ENCODE data around the gene FOCAD.
A peak's percentile ranks its signal among the peaks of the same experiment; 100 is the strongest.

The FOCAD gene

GRCh38 chr9:20683351-20684034 lies 566 bp upstream of the FOCAD start:
- TF ChIP-seq CEBPB (IDR thresholded peaks at IDR 0.05): peak; percentile 88
- TF ChIP-seq NFIC (IDR thresholded peaks at IDR 0.05): no peak; the same call in 1 of the 2 replicates
- TF ChIP-seq MAX (IDR thresholded peaks at IDR 0.05): 0 out of 2 replicates have a peak, but pooled peaks have one; percentile 13
- no peak for TF ChIP-seq ZBTB7A (IDR thresholded peaks at IDR 0.05; ENCODE audit: low read depth)

GRCh38 chr9:20684875-20685696 lies 1.0 kb downstream of the FOCAD start:
- TF ChIP-seq EP300 (IDR thresholded peaks at IDR 0.05; ENCODE audit: borderline replicate concordance): no peak
- TF ChIP-seq NFIC (IDR thresholded peaks at IDR 0.05): 0 out of 2 replicates have a peak, but pooled peaks have one; percentile 3
- TF ChIP-seq MAX (IDR thresholded peaks at IDR 0.05): peak; percentile 17; the same call in 1 of the 2 replicates
- no peak for TF ChIP-seq TEAD4 (IDR thresholded peaks at IDR 0.05)
- TF ChIP-seq YY1 (IDR thresholded peaks at IDR 0.05; ENCODE audit: low read depth): no peak

GRCh38 chr9:20685769-20686168 lies 1.7 kb downstream of the FOCAD start:
- TF ChIP-seq CEBPB (IDR thresholded peaks at IDR 0.05): no peak
- TF ChIP-seq FOXM1 (IDR thresholded peaks at IDR 0.05; ENCODE audit: borderline replicate concordance, low read depth): no peak
- TF ChIP-seq CREB1 (IDR thresholded peaks at IDR 0.05; ENCODE audit: low read depth): no peak
- no peak for TF ChIP-seq REST (IDR thresholded peaks at IDR 0.05; ENCODE audit: low read depth)
- no peak for TF ChIP-seq TAF1 (IDR thresholded peaks at IDR 0.05; ENCODE audit: low read depth)
- TF ChIP-seq EGR1 (IDR thresholded peaks at IDR 0.05): no peak
- TF ChIP-seq MAX (IDR thresholded peaks at IDR 0.05): no peak
- no peak for TF ChIP-seq USF1 (IDR thresholded peaks at IDR 0.05)
- no peak for TF ChIP-seq NFIC (IDR thresholded peaks at IDR 0.05)
- TF ChIP-seq TEAD4 (IDR thresholded peaks at IDR 0.05): no peak
- TF ChIP-seq RAD21 (IDR thresholded peaks at IDR 0.05; ENCODE audit: low read depth): no peak
- TF ChIP-seq ZBTB7A (IDR thresholded peaks at IDR 0.05; ENCODE audit: low read depth): no peak
- no peak for TF ChIP-seq TCF12 (IDR thresholded peaks at IDR 0.05; ENCODE audit: low read depth)
- no peak for TF ChIP-seq EP300 (IDR thresholded peaks at IDR 0.05; ENCODE audit: borderline replicate concordance)
- no peak for TF ChIP-seq YY1 (IDR thresholded peaks at IDR 0.05; ENCODE audit: low read depth)

GRCh38 chr9:20689833-20690232 lies 5.8 kb downstream of the FOCAD start:
- TF ChIP-seq TEAD4 (IDR thresholded peaks at IDR 0.05) (no peak), MAX (IDR thresholded peaks at IDR 0.05) (no peak), ZBTB7A (IDR thresholded peaks at IDR 0.05; ENCODE audit: low read depth) (no peak), TCF12 (IDR thresholded peaks at IDR 0.05; ENCODE audit: low read depth) (no peak), FOXM1 (IDR thresholded peaks at IDR 0.05; ENCODE audit: borderline replicate concordance, low read depth) (no peak), REST (IDR thresholded peaks at IDR 0.05; ENCODE audit: low read depth) (no peak), RAD21 (IDR thresholded peaks at IDR 0.05; ENCODE audit: low read depth) (no peak), NFIC (IDR thresholded peaks at IDR 0.05) (no peak), CEBPB (IDR thresholded peaks at IDR 0.05) (no peak), EP300 (IDR thresholded peaks at IDR 0.05; ENCODE audit: borderline replicate concordance) (no peak), TAF1 (IDR thresholded peaks at IDR 0.05; ENCODE audit: low read depth) (no peak), CREB1 (IDR thresholded peaks at IDR 0.05; ENCODE audit: low read depth) (no peak), YY1 (IDR thresholded peaks at IDR 0.05; ENCODE audit: low read depth) (no peak), EGR1 (IDR thresholded peaks at IDR 0.05) (no peak), USF1 (IDR thresholded peaks at IDR 0.05) (no peak)

GRCh38 chr9:20692554-20692953 lies 8.5 kb downstream of the FOCAD start:
- TF ChIP-seq CREB1 (IDR thresholded peaks at IDR 0.05; ENCODE audit: low read depth) (no peak), TCF12 (IDR thresholded peaks at IDR 0.05; ENCODE audit: low read depth) (no peak), YY1 (IDR thresholded peaks at IDR 0.05; ENCODE audit: low read depth) (no peak), MAX (IDR thresholded peaks at IDR 0.05) (no peak), TEAD4 (IDR thresholded peaks at IDR 0.05) (no peak), TAF1 (IDR thresholded peaks at IDR 0.05; ENCODE audit: low read depth) (no peak), EGR1 (IDR thresholded peaks at IDR 0.05) (no peak), EP300 (IDR thresholded peaks at IDR 0.05; ENCODE audit: borderline replicate concordance) (no peak), RAD21 (IDR thresholded peaks at IDR 0.05; ENCODE audit: low read depth) (no peak), CEBPB (IDR thresholded peaks at IDR 0.05) (no peak), ZBTB7A (IDR thresholded peaks at IDR 0.05; ENCODE audit: low read depth) (no peak), NFIC (IDR thresholded peaks at IDR 0.05) (no peak), FOXM1 (IDR thresholded peaks at IDR 0.05; ENCODE audit: borderline replicate concordance, low read depth) (no peak), USF1 (IDR thresholded peaks at IDR 0.05) (no peak)

All from Ishikawa (cell line).